HL-60 (cell line): ENCODE results near the gene TIMM44.

Source experiments
- POLR2AphosphoS5 ChIP-seq: IDR thresholded peaks from 2 replicates; pipeline ENCODE4 v1.6.1; 2012; ENCODE audit warnings: low read depth
- TF ChIP-seq, protein P1 (sequence below): IDR thresholded peaks from one replicate; pipeline ENCODE4 v1.5.1; 2011; ENCODE audit warnings: low read length, control low read depth, inconsistent platforms; ENCODE audit not compliant: insufficient read depth
- TF ChIP-seq, protein P2 (sequence below): IDR thresholded peaks from 2 replicates; pipeline ENCODE4 v1.6.1; 2012; ENCODE audit warnings: low read depth; ENCODE audit not compliant: insufficient replicate concordance

DNA sequence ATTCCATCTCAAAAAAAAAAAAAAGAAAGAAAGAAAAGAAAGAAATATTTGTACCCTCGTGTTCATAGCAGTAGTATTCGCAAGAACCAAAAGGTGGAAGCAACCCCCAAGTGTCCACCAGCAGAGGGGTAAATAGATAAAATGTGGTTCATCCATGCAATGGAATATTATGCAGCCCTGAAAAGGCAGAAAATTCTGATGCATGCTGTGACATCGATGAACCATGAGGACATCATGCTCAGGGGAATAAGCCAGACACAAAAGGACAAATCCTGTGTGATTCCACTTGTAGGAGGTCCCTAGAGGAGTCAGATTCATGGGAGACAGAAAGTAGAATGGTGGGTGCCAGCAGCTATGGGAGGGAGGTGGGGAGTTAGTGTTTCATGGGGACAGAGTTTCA, 61.6 kb downstream of the TIMM44 start:
- TF ChIP-seq, protein P1, sequence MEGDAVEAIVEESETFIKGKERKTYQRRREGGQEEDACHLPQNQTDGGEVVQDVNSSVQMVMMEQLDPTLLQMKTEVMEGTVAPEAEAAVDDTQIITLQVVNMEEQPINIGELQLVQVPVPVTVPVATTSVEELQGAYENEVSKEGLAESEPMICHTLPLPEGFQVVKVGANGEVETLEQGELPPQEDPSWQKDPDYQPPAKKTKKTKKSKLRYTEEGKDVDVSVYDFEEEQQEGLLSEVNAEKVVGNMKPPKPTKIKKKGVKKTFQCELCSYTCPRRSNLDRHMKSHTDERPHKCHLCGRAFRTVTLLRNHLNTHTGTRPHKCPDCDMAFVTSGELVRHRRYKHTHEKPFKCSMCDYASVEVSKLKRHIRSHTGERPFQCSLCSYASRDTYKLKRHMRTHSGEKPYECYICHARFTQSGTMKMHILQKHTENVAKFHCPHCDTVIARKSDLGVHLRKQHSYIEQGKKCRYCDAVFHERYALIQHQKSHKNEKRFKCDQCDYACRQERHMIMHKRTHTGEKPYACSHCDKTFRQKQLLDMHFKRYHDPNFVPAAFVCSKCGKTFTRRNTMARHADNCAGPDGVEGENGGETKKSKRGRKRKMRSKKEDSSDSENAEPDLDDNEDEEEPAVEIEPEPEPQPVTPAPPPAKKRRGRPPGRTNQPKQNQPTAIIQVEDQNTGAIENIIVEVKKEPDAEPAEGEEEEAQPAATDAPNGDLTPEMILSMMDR = no peak
- TF ChIP-seq POLR2AphosphoS5 = no peak
- TF ChIP-seq, protein P2, sequence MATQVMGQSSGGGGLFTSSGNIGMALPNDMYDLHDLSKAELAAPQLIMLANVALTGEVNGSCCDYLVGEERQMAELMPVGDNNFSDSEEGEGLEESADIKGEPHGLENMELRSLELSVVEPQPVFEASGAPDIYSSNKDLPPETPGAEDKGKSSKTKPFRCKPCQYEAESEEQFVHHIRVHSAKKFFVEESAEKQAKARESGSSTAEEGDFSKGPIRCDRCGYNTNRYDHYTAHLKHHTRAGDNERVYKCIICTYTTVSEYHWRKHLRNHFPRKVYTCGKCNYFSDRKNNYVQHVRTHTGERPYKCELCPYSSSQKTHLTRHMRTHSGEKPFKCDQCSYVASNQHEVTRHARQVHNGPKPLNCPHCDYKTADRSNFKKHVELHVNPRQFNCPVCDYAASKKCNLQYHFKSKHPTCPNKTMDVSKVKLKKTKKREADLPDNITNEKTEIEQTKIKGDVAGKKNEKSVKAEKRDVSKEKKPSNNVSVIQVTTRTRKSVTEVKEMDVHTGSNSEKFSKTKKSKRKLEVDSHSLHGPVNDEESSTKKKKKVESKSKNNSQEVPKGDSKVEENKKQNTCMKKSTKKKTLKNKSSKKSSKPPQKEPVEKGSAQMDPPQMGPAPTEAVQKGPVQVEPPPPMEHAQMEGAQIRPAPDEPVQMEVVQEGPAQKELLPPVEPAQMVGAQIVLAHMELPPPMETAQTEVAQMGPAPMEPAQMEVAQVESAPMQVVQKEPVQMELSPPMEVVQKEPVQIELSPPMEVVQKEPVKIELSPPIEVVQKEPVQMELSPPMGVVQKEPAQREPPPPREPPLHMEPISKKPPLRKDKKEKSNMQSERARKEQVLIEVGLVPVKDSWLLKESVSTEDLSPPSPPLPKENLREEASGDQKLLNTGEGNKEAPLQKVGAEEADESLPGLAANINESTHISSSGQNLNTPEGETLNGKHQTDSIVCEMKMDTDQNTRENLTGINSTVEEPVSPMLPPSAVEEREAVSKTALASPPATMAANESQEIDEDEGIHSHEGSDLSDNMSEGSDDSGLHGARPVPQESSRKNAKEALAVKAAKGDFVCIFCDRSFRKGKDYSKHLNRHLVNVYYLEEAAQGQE = no peak
